Activated CD4-positive, alpha-beta T cell treated with anti-CD3 and anti-CD28 coated beads for 4 hours (primary cell): Measurements from ENCODE around the gene KAZN.

ENCODE experiments used
- DNase-seq, 2 donors: peaks; one replicate each; pipeline ENCODE4 v3.0.0-alpha.2; 2020

Gene KAZN

DNA sequence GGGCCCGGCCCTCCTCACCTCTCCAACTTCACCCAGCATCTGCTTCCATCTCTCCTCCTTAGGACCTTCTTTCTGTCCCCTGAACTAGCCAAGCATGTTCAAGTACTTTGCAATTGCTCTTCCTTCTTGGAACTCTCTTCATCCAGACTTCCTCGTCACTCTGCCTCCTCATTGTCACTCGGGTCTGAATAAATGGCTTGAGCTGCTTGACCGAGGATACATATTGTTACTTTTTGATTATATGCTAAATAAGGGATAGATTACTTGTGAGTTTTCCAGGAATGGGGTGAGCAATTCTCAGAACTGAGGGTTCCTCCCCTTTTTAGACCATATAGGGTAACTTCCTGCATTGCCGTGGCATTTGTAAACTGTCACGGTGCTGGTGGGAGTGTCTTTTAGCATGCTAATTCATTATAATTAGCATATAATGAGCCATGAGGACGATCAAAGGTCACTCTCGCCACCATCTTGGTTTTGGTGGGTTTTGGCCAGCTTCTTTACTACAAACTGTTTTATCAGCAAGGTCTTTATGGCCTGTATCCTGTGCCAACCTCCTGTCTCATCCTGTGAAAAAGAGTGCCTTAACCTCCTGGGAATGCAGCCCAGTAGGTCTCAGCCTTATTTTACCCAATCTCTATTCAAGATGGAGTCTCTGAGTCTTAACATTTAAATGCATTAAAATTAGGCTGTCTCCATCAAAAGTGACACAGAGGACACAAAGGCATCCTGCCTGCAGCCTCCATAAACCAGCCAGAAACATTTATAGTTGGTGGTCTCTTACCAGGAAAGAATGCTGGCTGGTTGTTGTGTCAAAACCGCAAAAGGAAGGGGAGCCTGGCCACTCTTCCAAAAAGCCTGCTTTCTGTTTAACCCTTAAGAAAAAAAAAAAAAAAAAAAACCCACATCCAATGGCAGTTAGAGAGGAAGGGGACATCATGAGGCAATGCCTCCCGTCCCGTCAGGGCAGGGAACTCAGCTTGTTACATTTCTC, 179.3 kb downstream of the KAZN start:
- no peak for DNase-seq

- DNase-seq: no peak
These were observed 180.0 kb downstream of the KAZN start for GRCh38 chr1:14778541-14778897.

GRCh38 chr1:14778898-14779865, 180.7 kb downstream of the KAZN start:
- peak in 1 of 2 donors; percentile 5 for DNase-seq

DNA sequence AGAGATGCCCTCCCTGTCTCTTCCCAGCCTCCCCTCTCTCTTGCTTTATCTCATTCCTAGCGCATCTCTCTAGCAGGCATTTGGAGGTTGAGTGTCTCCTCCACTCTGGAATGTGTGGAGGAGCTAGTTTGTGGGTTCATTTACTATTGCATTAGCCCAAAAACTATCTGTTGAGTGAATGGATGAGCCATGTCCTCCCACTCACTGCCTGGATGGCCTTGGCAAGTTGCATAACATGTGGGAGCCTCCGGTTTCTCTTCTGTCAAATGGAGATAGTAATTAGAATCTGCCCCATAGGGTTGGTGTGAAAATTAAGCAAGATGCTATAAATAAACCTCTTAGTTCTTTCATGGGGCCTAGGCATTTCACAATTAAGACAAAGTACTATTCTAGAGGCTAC, 181.8 kb downstream of the KAZN start:
- no peak for DNase-seq

DNA sequence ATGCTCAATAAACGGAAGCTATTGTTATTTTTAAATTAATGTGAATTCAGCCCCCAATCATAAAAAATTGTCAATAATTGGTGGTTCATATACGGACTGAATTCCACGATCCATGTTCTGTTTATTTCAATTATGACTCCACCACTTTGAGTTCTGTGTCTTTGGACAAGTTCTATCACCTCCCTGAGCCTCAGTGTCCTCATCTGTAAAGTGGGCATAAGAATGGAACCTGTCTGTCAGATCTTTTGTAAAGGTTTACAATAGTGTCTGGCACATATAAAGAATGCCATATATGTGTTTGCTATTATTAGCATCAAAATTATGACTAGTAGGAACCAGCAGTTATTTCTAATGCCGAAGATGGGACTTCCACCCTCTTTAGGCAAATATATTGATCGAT, 183.3 kb downstream of the KAZN start:
- no peak for DNase-seq

DNA sequence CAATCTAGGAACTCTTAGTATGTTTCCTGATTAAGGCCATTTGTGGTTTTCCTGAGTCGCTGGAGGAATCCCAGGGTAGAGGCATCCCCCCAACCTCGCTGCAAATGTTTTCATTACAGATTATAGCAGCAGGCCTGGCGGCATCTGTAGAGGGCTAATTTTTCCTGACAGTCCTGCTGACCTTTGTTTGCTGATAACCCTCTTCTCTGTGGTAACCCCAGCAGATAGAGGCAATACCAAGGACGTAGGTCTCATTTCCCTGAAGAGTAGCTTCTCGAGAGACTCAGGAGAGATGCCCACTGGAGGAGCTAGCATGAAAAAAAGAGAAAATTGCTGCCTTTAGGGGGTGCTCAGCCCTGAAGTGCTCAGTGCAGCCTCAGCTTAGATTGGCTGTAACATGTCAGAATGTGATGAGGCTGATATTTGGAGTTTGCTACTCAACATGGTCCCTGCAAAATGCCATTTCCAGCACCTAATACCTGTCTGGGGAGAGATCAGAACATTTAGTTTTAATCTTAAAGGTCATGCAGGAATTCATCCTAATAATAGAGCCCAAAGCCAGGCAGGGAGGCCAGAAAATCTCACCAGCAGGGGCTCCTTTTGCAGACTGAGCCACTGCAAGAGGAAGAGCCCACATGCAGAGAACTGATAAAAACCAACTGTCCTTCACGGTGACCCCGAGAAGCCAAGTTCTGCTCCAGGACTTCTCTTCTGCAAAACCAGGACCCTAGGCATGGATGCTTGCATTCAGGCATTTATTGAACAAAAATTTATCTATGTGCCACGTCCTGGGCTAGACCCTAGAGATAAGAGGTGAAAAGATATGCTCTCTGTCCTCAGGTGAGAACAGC, 184.5 kb downstream of the KAZN start:
- DNase-seq: no peak

DNA sequence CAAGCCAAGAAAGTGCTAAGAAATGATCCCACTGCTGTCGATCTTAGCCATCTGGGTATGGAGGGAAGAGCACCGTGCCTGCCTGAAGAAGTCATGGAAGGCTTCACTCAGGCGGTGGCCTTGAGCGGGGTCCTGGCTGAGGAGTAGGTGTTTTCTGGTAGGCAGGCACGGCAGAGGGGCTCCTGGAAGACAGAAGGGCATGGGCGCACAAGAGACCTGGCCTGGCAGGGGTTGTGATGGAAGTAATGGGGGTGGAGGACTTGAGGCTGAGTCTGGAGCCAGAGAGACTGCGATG, 185.1 kb downstream of the KAZN start:
- DNase-seq: no peak

DNA sequence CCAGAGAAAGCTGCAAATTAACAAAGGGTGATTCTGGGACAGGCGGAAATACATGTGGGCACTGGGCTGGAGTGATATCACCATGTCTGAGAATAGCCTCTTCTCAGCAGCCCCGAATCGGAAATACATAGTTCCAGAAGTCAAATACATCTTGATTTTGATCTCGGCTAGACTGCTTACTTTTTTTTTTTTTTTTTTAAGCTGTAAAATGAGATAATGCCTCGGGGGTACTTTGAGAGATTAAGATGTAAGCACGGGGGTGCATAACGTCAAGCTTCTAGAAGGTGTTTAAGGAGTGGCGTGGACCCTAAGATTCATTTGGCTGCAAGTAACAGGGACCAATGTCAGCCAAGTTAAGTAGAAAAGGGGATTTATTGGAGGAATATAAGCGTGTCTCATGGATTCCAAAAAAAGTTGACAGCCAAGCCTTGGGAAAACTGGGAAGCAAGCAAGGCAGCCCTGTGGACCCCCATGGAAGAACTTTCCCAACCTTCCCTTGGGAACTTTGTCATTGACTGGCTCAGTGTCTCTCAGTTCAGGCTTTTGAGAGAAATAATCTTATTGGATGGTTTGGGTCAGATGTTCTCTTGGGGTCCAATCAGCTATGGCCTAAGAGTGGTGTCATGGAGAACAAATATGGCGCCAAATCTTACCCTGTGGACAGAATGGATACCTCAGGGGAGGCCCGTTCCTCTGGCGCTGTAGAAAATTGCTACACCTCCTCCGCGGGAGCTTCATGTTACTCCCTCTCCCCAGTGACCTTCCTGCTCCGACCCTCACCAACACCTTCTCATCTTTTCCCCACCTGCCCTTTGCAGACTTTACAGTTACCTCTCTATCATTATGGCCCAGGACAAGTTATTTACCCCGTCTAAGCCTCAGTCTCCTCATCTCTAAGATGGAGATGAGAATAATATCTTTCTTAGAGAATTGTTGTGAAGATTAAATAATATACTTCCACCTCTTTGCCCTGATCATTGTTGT, 186.6 kb downstream of the KAZN start:
- DNase-seq: no peak

DNA sequence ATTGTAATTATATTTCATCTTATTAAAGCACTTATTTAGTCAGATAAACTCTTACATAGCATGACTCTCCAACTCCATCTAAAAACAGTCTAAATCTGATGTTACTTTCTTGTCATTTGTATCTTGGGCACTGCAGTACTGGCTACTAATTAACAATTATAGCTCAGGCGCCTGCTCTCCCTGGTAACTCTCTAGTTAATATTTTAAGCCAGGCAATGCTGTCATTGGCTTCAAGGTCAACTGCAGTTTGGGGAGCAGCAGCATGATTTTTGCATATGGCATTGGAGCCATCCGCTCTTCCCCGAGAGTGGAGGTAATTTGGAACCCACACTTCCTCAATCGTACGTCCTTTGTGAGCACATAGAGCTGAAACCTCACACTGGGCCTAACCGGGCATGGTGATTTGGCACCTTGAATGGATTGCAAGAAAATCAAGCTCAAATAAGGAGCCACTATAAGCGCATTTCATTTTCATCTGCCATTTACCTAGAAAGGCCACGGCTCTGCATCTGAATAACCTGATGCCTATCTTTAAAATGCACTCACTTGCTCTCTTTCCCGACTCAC, 187.7 kb downstream of the KAZN start:
- no peak for DNase-seq

- no peak for DNase-seq
These were observed 188.2 kb downstream of the KAZN start for GRCh38 chr1:14786681-14787080.

GRCh38 chr1:14787604-14788003, 189.1 kb downstream of the KAZN start:
- DNase-seq: no peak

DNA sequence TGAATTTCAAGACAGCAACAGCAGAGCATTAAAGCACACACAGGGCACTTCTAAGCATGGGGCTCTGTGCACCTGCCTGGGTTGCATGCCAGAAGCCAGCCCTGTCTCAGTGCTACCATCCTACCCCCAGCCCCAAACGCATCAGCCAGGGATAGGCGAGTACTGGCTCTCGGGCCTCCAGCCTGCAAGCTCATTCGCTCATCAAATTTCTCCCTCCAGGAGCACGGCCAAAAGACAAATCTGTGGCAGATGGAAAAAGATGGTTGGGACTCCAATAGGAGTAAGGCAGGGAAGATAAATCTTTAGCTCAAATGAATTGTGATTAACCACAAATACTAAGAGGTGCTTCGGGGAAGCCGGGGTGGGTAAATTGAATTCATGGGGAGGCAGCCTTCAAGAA, 189.6 kb downstream of the KAZN start:
- no peak for DNase-seq

DNA sequence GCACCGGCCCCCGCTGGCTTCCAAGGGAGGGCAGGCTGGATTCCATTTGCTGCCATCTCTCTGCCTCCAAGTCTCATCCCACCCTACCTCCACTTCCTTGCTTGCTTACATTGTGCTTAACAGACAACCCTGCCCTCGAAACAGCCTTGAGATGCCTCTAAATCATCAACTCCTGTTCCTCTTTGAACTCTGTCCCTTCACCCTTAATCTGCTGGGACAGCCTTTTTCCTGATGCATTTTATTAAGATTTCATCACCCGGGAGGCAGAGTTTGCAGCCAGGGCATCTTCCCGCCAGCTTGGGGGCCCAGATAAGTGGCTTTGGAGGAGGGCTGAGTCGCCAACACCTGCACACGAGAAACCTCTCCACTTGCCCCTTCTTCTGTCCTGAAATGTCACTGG, 192.5 kb downstream of the KAZN start:
- DNase-seq: no peak

DNA sequence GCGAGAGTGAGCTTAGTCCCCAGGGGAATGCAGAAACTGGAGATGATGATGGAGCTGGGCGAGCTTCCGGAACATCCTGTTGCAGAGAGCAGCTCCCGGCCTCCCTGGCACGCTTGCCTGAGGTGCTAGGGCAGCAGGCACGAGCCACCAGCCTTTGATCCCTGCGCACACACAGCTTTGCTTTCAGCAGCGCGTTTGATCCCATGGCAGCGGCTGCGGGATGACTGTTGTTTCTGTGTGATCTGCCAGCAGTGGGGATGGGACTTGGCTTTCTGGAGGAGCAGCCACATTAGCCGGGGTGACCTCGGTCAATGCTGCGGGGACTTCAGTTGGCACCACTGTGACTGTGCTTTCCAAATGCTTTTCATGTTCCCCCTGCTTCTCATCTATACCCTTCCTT, 193.2 kb downstream of the KAZN start:
- DNase-seq: no peak

DNA sequence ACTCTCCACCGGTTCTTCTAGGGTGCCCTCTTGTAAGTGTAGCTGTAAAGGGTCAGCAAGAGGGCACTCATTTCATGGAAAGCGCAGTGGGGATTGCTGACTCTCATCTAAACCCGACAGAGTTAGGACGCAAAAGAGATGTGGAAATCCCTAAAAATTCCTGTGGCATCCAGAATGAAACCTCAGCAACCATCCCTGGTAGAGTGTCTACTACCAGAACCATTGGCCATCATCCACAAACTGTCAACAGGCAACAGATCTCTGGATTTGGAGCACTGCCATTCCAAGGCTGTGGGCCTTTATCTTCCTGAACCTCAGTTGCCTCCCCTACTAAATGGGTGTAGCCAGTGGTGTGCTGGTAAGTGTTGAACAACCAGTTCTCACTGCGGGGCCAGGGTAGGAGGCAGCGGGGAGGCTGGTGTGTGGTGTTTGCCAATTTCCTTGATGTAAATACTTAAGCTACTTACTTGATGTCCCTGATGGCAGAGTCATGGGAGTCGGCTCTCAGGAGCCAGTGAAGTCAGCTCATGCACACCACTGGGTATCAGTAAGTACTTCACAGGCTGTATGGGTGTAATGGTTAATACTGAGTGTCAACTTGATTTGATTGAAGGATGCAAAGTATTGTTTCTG, 195.8 kb downstream of the KAZN start:
- no peak for DNase-seq

- no peak for DNase-seq
These were observed 196.4 kb downstream of the KAZN start for GRCh38 chr1:14794906-14795305.

- DNase-seq: no peak
These were observed 197.1 kb downstream of the KAZN start for GRCh38 chr1:14795589-14795988.

DNA sequence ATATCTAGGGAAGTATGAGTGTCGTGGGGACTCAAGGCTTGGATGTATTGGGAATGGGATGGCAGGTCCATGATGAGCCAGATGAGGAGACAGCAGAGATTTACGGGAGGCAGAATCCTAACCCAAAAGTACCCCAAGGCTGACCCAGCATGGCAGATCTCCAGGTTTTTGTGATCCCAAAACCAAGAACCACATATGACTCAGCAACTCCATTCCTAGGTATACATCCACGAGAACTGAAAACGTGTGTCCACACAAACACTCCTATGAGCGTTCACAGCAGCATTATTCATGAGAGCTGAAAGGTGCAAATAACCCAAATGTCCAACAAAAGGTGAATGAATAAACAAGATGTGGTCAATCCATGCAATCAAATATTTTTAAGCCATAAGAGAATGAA, 201.5 kb downstream of the KAZN start:
- no peak for DNase-seq

DNA sequence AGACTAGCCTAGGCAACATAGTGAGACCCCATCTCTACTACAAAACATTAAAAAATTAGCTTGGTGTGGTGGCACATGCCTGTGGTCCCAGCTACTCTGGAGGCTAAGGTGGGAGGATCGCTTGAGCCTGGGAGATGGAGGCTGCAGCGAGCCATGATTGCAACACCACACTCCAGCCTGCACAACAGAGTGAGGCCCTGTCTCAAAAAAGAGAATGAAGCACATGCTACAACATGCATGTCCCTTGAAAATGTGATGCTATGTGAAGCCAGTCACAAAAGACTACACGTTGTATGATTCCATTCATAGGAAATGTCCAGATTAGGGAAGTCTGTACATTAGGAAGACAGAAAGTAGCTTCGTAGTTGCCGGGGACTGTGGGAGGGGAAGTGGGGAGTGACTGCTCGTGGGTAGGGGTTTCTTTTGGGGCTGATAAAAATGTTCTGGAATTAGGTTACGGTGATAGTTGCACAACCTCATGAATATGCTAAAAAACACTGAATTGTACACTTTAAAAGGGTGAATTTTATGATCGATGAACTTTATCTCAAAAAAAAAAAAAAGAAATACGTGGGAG, 202.1 kb downstream of the KAZN start:
- no peak for DNase-seq

GRCh38 chr1:14803002-14803789, 204.7 kb downstream of the KAZN start:
- DNase-seq: no peak
